ENCODE results near the gene VSIG4.

DNA sequence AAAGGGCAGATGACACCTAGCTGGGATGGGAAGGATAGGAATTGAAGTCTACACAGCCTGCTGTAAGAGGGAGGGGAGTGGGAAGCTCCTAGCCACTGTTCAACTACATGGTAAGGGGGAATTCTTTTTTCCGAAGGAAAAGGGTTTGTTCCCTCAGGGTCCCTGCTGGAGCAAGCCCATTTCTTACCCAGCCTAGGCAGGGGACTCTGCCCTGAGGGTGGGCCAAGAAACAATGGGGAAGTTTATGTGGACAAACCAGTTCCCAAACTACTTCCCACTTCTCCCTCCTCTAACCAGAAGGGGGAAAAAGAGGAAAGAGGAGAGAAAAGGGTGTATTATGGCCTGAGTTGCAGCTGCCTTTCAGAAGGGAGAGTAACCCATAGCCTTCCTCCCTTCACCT is 13.5 kb upstream of the VSIG4 start:
- TF ChIP-seq POLR2AphosphoS5 (IDR thresholded peaks at IDR 0.05; ENCODE audit: low read depth, low read length) (no peak), POLR2A (IDR thresholded peaks at IDR 0.05; ENCODE audit: low read depth, low read length) (no peak)

All from GM12892 (cell line).